DND-41 (cell line): Measurements from ENCODE around the gene MCAT.

Experiments
- ATAC-seq: fragments of 200-7000 bp; cut with Tn5 transposase; 3 replicates; pipeline ENCODE4 v1.9.1; 2021; ENCODE audit warnings: low read depth; ENCODE audit not compliant: insufficient read depth
- DNase-seq: peaks from one replicate; pipeline ENCODE4 v3.0.0-alpha.2; 2020
- H2AFZ ChIP-seq: 2 replicates; pipeline ENCODE4 v1.6.0; 2012; ENCODE audit warnings: low read depth, low read length
- H3K27ac ChIP-seq: 2 replicates; pipeline ENCODE4 v1.5.1; 2012; ENCODE audit warnings: low read length, inconsistent platforms
- H3K27me3 ChIP-seq: fragments of 200-600 bp; sonication (generic); 2 replicates; pipeline ENCODE4 v1.6.0; 2012; ENCODE audit warnings: low read length, mild to moderate bottlenecking, inconsistent platforms; ENCODE audit not compliant: insufficient read depth, poor library complexity
- H3K36me3 ChIP-seq: 2 replicates; pipeline ENCODE4 v1.5.1; 2012; ENCODE audit warnings: low read length, inconsistent platforms; ENCODE audit not compliant: insufficient read depth
- H3K4me1 ChIP-seq: 2 replicates; pipeline ENCODE4 v1.5.1; 2012; ENCODE audit warnings: mild to moderate bottlenecking, low read length; ENCODE audit not compliant: insufficient read depth
- H3K4me2 ChIP-seq: 2 replicates; pipeline ENCODE4 v1.6.0; 2012; ENCODE audit warnings: mild to moderate bottlenecking, moderate library complexity, low read length, inconsistent platforms; ENCODE audit not compliant: insufficient read depth
- H3K4me3 ChIP-seq, 2 experiments: fragments of 200-600 bp in 1 of 2; shearing (Covaris generic) in 1 of 2; 2 replicates each; pipeline ENCODE4 v1.5.1; 2012 to 2016; ENCODE audit warnings: inconsistent platforms in 2 of 2, low read length in 2 of 2, mild to moderate bottlenecking in 2 of 2, low read depth in 1 of 2, moderate library complexity in 1 of 2
- H3K79me2 ChIP-seq: 2 replicates; pipeline ENCODE4 v1.6.0; 2012; ENCODE audit warnings: low read length, inconsistent platforms; ENCODE audit not compliant: insufficient read depth
- H3K9ac ChIP-seq: 2 replicates; pipeline ENCODE4 v1.6.0; 2012; ENCODE audit warnings: low read depth, mild to moderate bottlenecking, inconsistent platforms, low read length, moderate library complexity
- H3K9me3 ChIP-seq: 2 replicates; pipeline ENCODE4 v1.5.1; 2012; ENCODE audit warnings: low read length, moderate library complexity, mild to moderate bottlenecking, inconsistent platforms; ENCODE audit not compliant: insufficient read depth, severe bottlenecking
- H4K20me1 ChIP-seq: 2 replicates; pipeline ENCODE4 v1.6.0; 2012; ENCODE audit warnings: low read length; ENCODE audit not compliant: insufficient read depth
- EZH2 ChIP-seq: IDR thresholded peaks from 3 replicates; pipeline ENCODE4 v1.6.1; 2012; ENCODE audit warnings: borderline replicate concordance, low read depth, mild to moderate bottlenecking, moderate library complexity, low read length, inconsistent platforms; ENCODE audit not compliant: severe bottlenecking
- TF ChIP-seq, protein P1 (sequence below): IDR thresholded peaks from 2 replicates; pipeline ENCODE4 v1.5.1; 2012; ENCODE audit warnings: borderline replicate concordance, low read length, moderate library complexity, mild to moderate bottlenecking; ENCODE audit not compliant: poor library complexity, severe bottlenecking; ENCODE audit errors: extremely low read depth

The MCAT gene

DNA sequence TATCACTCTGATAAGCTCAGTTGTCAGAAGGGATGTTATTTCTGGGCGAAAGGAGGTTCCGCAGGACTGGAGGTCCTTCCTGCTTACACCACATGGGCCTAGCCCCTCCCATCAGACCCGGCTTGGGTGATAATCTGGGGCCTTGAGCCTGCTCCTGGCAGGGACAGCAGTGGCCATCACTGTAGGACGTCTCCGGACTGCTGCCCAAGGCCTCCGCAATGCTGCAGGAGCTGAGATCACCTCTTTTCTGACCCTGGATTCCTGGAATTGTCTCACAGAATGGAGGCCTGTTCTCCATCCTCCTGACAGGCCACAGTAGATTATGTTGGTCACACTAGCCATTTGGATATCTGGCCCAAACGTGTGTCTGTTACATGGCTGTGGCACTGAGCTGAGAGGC lies 41.9 kb downstream of the MCAT start:
- Histone ChIP-seq H3K27ac (no peak overlapping the region), H3K9ac (no peak overlapping the region), H3K4me1 (peaks cover 11% of the 10 kb centered on the region), H3K27me3 (no peaks in the 10 kb centered on the region), H3K9me3 (peaks cover 8% of the 10 kb centered on the region), H3K36me3 (no peaks in the 10 kb centered on the region), H4K20me1 (no peaks in the 10 kb centered on the region), H2AFZ (no peak overlapping the region), H3K4me3 (no peak overlapping the region), H3K4me2 (no peak overlapping the region), H3K79me2 (no peaks in the 10 kb centered on the region)
- ATAC-seq (no peak), DNase-seq (no peak)
- TF ChIP-seq, protein P1, sequence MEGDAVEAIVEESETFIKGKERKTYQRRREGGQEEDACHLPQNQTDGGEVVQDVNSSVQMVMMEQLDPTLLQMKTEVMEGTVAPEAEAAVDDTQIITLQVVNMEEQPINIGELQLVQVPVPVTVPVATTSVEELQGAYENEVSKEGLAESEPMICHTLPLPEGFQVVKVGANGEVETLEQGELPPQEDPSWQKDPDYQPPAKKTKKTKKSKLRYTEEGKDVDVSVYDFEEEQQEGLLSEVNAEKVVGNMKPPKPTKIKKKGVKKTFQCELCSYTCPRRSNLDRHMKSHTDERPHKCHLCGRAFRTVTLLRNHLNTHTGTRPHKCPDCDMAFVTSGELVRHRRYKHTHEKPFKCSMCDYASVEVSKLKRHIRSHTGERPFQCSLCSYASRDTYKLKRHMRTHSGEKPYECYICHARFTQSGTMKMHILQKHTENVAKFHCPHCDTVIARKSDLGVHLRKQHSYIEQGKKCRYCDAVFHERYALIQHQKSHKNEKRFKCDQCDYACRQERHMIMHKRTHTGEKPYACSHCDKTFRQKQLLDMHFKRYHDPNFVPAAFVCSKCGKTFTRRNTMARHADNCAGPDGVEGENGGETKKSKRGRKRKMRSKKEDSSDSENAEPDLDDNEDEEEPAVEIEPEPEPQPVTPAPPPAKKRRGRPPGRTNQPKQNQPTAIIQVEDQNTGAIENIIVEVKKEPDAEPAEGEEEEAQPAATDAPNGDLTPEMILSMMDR: no peak
- TF ChIP-seq EZH2: no peak

DNA sequence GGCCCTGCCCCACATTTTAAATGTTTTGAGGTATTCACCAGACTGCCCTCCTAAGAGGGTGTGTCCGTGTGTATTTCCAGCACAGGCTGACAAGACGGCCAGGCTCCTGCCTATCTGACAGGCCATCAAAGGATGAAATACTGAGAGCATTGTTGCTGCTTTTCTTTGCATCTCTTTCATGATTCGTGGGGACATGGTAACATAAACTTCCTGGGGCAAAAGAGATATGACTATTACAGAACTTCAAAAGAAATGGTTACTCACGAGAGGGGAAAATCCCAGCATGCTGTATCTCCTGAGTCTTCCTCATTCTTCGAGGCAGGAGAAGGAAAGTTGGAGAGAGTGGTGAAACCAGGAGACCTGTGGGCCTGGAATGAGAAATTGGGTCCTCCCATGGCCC lies 43.0 kb downstream of the MCAT start:
- Histone ChIP-seq H3K27ac (no peak overlapping the region), H3K4me1 (peaks cover 11% of the 10 kb centered on the region), H3K4me2 (no peak overlapping the region), H2AFZ (no peak overlapping the region), H3K4me3 (no peak overlapping the region), H3K36me3 (no peaks in the 10 kb centered on the region), H3K9ac (no peak overlapping the region), H3K79me2 (no peaks in the 10 kb centered on the region), H4K20me1 (no peaks in the 10 kb centered on the region), H3K9me3 (peaks cover 8% of the 10 kb centered on the region), H3K27me3 (no peaks in the 10 kb centered on the region)
- ATAC-seq: no peak
- TF ChIP-seq EZH2: no peak
- TF ChIP-seq, protein P1: no peak
- DNase-seq: no peak

DNA sequence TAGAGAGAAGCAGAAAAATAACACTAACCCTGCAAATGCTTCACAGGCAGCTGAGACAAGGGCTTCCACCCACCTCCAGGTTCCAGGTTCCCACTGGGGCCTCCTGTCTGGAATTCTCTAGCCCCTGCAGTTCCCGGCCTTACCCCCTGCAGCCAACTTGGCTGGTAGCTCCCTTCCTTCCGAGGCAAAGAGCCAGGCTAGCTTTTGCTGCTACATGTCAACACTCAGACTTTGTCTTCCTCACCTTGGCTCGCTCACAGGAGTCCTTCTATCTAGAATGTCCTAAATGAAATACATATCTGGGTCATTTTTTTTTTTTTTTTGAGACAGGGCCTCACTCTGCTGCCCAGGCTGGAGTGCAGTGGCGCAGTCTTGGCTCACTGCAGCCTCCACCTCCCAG lies 44.1 kb downstream of the MCAT start:
- no peak for ATAC-seq
- Histone ChIP-seq H4K20me1 (no peaks in the 10 kb centered on the region), H3K9ac (no peak overlapping the region), H3K9me3 (peaks cover 8% of the 10 kb centered on the region), H3K4me3 (no peak overlapping the region), H3K79me2 (no peaks in the 10 kb centered on the region), H3K27ac (no peak overlapping the region), H3K27me3 (no peaks in the 10 kb centered on the region), H3K4me1 (peaks cover 7% of the 10 kb centered on the region), H3K4me2 (no peak overlapping the region), H2AFZ (no peak overlapping the region), H3K36me3 (no peaks in the 10 kb centered on the region)
- DNase-seq: no peak
- TF ChIP-seq EZH2: no peak
- TF ChIP-seq, protein P1: no peak

DNA sequence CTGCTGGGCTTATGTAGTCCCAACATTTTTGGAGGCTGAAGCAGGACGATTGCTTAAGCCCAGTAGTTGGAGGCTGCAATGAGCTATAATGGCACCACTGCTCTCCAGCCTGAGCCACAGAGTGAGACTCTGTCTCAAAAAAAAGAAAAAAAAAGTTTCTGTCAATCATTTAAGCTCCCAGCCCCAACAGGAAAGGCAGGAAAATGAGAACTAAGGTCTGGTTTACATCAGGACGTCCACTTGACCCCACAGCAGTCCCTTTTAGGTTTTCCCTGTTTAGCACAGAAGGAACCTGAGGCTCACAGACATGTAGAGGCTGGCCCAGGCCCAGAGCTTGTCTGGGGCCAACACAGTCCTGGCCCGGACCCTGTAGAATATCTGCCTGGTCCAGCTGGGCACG lies 44.8 kb downstream of the MCAT start:
- no peak for ATAC-seq
- no peaks in the 10 kb centered on the region for H3K4me1 ChIP-seq
- TF ChIP-seq EZH2: no peak
- TF ChIP-seq, protein P1: no peak
- H4K20me1 ChIP-seq: no peaks in the 10 kb centered on the region
- H3K79me2 ChIP-seq: no peaks in the 10 kb centered on the region
- H3K9ac ChIP-seq: no peak overlapping the region
- no peak for DNase-seq
- no peaks in the 10 kb centered on the region for H3K36me3 ChIP-seq
- peaks cover 8% of the 10 kb centered on the region for H3K9me3 ChIP-seq
- H2AFZ ChIP-seq: no peak overlapping the region
- no peak overlapping the region for H3K4me2 ChIP-seq
- H3K4me3 ChIP-seq: no peak overlapping the region
- H3K27me3 ChIP-seq: no peaks in the 10 kb centered on the region
- H3K27ac ChIP-seq: no peak overlapping the region
